Activated T-helper 2 cell treated with anti-CD3 and anti-CD28 coated beads, Interferon-gamma antibody, Interleukin-2, Interleukin-4, amounts not matched to agents 10 μg/mL and 5 μg/mL and 100 μg/mL, durations not matched to agents 14 hours and 24 hours and 36 hours (primary cell): ENCODE data around the gene UVRAG. TPM values are rescaled to one million over a fixed set of nuclear protein-coding genes. Genes with fewer than 3 reads are reported as not detected.

Experiments used
- DNase-seq: peaks from one replicate; pipeline ENCODE4 v3.0.0; 2021; ENCODE audit warnings: low spot score
- H3K27ac Mint-ChIP-seq: one replicate; pipeline ENCODE4 v1.8.0; 2021; ENCODE audit warnings: mixed read lengths
- H3K27me3 Mint-ChIP-seq: one replicate; pipeline ENCODE4 v1.8.0; 2021; ENCODE audit warnings: low read depth, mixed read lengths
- H3K36me3 Mint-ChIP-seq: one replicate; pipeline ENCODE4 v1.8.0; 2021; ENCODE audit warnings: low read depth, mixed read lengths
- H3K4me1 Mint-ChIP-seq: one replicate; pipeline ENCODE4 v1.8.0; 2021; ENCODE audit warnings: low read depth, mixed read lengths
- H3K4me3 Mint-ChIP-seq: one replicate; pipeline ENCODE4 v1.8.0; 2021; ENCODE audit warnings: low read depth, mild to moderate bottlenecking, moderate library complexity, mixed read lengths
- H3K9me3 Mint-ChIP-seq: one replicate; pipeline ENCODE4 v1.8.0; 2021; ENCODE audit warnings: mixed read lengths
- intact Hi-C: fragments of 100-400 bp; cut with micrococcal nuclease; formaldehyde crosslinking; loops from one replicate; pipeline ENCODE4 v1.15.1; 2023
- total RNA-seq: library from RNA; stranded (reverse); gene quantifications from 2 replicates; pipeline ENCODE4 v1.2.3, GENCODE V29; 2022

The UVRAG gene
- total RNA-seq, 1 donor from 2014 or later = 23.3 TPM

DNA sequence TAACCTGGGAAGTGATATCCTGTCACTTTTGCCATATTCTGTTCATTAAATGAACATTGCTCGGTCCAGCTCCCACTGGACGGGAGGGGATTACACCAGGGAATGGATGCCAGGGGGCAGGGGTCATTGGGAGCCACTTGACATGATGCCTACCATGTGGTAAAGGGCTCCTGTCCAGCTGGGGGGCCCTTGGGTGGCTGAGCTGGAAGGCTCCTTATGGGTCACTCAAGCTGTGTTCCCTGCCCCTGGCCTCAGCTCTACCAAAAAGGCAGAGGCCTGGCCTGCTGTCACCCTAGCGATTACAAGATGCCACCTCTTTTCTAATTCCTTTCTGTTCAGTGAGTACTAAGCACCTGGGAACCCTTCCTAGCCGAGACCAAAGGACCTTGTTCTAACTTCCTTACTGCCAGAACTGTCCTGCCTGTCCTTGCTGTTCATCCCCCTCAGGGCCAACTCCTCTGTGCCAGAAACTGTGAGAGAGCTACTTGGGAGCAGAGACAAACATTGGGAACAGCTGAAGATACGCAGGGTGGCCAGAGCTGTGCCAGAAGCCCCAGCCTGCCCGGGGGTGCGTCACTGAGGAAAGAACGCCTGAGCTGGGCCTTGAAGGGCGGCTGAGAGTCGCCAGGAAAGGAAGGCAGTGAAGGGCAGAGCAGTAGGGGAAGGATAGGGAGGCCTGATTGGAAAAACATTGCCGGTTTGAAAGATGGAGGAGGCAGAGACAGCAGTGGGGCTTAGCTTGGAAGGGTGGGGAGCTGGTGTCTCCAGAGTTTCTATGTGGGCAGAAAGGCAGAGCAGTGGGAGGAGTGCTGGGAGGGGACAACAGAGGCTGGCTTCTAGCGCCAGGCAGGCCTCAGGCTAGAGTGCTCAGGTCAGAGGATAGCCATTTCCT is 12.7 kb upstream of the UVRAG start:
- no peaks in the 10 kb centered on the region for H3K36me3 Mint-ChIP-seq

DNA sequence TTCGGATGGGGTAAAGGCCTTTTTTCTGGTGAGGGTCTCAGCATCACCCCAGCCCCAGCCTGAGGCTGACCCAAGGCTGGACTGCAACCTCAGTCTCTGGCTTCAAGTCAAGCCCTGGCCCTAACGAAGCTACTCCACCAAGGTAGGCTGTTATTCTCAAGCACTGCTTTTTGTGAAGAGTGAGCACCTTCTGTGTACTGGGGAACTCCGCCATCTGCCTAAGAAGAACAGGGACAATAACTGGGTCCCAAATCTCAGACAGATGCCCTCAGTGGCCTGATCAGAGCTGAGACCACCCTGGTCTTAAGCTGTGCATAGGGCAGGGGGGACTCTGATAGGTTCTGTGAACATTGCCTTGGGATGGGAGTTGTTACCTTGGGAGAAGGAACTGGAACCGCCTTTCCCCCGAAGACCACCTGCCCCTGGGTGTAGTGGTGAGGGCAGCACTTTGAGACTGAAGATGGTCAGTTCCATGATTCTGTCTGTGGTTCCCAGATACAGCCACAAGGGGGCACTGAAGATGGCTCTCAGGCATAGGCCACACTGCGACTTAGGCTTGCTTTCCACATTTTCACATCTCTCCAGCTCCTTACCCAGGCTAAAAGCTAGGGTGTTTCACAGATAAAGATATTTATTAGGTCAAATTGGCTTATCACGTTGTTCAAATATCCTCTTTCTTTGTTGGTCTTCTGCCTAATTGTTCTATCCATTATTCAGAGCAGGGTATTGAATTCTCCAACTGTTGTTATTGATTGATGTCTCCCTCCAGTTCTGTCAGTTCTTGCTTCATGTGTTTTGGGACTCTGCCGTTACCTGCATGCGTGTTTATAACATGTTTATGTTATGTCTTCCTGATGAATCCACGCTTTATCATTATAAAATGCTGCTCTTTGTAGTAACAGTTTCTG is 11.8 kb upstream of the UVRAG start:
- DNase-seq = peak; percentile 52
- H3K27ac Mint-ChIP-seq = no peak overlapping the region
- intact Hi-C loops = loop anchor here (1.0 to 2.0 kb wide), 2 partner anchors 64 to 350 kb away; no protein-coding TSS in a partner anchor
- H3K36me3 Mint-ChIP-seq = no peaks in the 10 kb centered on the region
- peaks cover 22% of the 10 kb centered on the region for H3K4me1 Mint-ChIP-seq
- no peak overlapping the region for H3K4me3 Mint-ChIP-seq
- H3K27me3 Mint-ChIP-seq = peaks cover 4% of the 10 kb centered on the region
- H3K9me3 Mint-ChIP-seq = no peaks in the 10 kb centered on the region

More for the DNA sequence above, 12.7 kb upstream of the UVRAG start:
- intact Hi-C loops = loop anchor here (2.0 kb wide), 1 partner anchor 351 kb away; no protein-coding TSS in a partner anchor
- H3K4me1 Mint-ChIP-seq = peaks cover 22% of the 10 kb centered on the region
- H3K4me3 Mint-ChIP-seq = no peak overlapping the region
- H3K27ac Mint-ChIP-seq = no peak overlapping the region
- DNase-seq = no peak
- H3K9me3 Mint-ChIP-seq = no peaks in the 10 kb centered on the region
- peaks cover 1% of the 10 kb centered on the region for H3K27me3 Mint-ChIP-seq

DNA sequence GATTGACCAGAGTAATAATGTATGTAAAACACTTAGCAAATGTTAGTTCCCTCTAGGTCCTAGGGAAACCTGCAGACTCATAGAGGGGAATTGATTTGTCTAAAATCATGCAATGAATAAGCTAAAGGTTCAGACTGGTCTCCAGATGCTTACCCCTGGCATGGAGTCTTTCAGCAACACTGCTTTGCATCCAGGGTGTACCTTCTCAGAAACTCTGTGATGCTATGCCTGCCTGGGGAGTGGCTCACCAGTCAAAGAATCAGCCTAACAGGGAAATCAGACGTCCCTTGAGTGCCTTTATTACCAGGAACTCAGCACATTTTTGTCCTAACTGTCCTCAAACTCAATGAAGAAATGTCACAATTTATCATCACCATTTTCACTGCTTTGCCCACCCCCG is 5.9 kb upstream of the UVRAG start:
- no peak for DNase-seq

DNA sequence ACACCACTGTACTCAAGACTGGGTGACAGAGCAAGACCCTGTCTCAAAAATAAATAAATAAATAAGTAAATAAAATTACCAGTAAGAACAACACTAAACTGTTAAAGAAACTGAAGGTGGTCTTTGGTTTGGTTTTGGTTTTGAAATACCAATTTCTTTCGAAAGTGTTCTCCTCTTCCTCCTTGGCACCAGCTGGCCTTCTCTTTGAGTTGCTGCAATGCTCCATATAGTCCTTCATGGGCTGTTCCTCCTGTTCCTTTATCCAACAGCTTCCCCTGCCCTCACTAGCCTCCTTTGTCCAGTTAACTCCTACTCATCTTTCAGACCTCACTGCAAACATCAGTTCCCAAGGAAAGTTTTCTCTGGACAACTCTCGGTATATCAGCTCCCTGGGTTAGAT is 5.0 kb upstream of the UVRAG start:
- Mint-ChIP-seq H3K36me3 (no peaks in the 10 kb centered on the region), H3K27me3 (peaks cover 6% of the 10 kb centered on the region), H3K9me3 (no peaks in the 10 kb centered on the region), H3K27ac (no peak overlapping the region), H3K4me1 (peaks cover 11% of the 10 kb centered on the region), H3K4me3 (no peak overlapping the region)
- intact Hi-C loops = loop anchor here (10.0 kb wide), 1 partner anchor 425 kb away; no protein-coding TSS in a partner anchor
- DNase-seq = no peak

More for the DNA sequence above, 5.9 kb upstream of the UVRAG start:
- no peak overlapping the region for H3K4me3 Mint-ChIP-seq
- no peaks in the 10 kb centered on the region for H3K9me3 Mint-ChIP-seq
- H3K4me1 Mint-ChIP-seq = peaks cover 9% of the 10 kb centered on the region
- intact Hi-C loops = no loop called here
- peaks cover 6% of the 10 kb centered on the region for H3K27me3 Mint-ChIP-seq
- no peaks in the 10 kb centered on the region for H3K36me3 Mint-ChIP-seq
- no peak overlapping the region for H3K27ac Mint-ChIP-seq

DNA sequence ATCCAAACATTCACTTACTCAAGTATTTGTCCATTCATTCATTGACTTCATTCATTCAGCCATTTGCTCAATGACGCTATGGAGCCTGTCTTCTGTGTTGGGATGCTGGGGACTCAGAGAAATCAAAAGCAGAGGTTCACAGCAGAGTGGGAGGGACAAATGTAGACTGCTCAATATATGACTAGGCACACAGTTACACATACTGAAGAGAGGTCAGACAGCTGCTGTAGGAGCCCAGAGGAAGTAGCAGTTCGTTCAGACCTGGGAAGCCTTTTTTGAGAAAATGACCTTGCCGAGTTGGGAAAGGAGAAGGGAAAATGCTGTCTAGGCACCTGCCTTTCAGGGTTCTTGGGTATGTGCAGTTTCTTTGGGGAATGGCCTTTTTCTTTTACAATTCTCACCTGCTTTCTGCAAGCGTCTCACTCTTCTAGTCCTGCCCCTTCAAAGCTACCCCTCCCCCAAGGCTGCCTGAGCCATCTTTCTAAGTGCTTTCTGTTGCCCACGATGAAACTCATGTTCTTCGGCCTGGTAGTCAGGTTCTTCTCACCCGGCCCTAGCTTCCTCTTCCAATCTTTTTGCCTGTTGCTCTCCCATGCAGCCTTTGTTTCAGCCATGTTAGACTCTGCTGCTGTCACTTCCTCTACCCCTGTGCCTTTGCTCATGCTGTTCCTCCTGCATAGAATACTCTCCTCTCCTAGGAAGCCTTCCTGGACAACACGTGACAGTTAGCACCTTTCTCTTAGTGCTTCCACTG is 4.2 kb upstream of the UVRAG start:
- no peaks in the 10 kb centered on the region for H3K9me3 Mint-ChIP-seq
- no peak overlapping the region for H3K27ac Mint-ChIP-seq
- H3K4me3 Mint-ChIP-seq = no peak overlapping the region
- no peaks in the 10 kb centered on the region for H3K36me3 Mint-ChIP-seq
- H3K4me1 Mint-ChIP-seq = peaks cover 11% of the 10 kb centered on the region
- no peak for DNase-seq
- intact Hi-C loops = loop anchor here (10.0 kb wide), 1 partner anchor 424 kb away; no protein-coding TSS in a partner anchor
- H3K27me3 Mint-ChIP-seq = peaks cover 6% of the 10 kb centered on the region

DNA sequence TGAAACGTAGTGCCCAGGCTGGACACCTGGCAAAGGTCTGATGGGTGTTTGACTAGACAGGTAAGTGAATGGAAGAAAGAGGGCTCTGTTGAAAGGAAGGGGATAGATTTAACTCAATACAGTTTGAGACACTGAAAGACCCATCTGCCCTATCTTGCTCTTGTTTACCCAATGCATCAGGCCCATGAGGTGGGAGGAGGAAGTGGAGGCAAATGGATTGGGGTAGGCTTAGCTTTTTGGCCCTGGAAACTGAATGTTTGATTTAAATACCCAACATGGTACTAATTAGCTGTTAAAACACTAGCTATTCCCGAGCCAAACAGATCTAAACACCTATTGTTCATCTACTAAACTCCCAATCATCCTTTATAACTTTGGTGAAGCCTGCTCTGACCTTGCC is 3.5 kb upstream of the UVRAG start:
- Mint-ChIP-seq H3K27ac (no peak overlapping the region), H3K36me3 (no peaks in the 10 kb centered on the region), H3K4me1 (peaks cover 11% of the 10 kb centered on the region), H3K4me3 (no peak overlapping the region), H3K27me3 (peaks cover 6% of the 10 kb centered on the region), H3K9me3 (no peaks in the 10 kb centered on the region)
- no peak for DNase-seq
- intact Hi-C loops = loop anchor here (10.0 kb wide), 1 partner anchor 423 kb away; no protein-coding TSS in a partner anchor

DNA sequence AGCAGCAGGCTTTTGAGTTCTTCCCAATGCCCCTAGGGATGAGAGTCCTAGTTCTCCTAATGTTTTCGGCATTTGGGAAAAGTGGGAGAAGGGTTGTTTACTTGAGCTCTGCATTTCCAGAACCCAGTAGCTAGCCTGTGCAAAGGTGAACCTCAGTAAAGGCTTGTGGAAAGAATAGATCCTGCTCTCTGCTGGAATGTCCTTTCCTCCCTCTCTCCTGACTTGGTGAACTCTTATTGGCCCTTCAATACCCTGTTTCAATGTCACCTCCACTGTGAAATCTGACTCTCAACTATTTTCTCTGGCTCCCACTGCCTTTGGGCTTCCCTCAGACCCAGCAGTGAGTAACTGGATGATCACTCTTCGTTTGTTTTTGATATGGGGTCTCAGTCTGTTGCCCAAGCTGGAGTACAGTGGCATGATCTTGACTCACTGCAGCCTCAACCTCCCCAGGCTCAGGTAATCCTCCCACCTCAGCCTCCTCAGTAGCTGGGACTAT is 2.4 kb upstream of the UVRAG start:
- H3K4me1 Mint-ChIP-seq = peaks cover 11% of the 10 kb centered on the region
- no peak for DNase-seq
- H3K36me3 Mint-ChIP-seq = no peaks in the 10 kb centered on the region
- intact Hi-C loops = loop anchor here (10.0 kb wide), 1 partner anchor 422 kb away; no protein-coding TSS in a partner anchor
- H3K9me3 Mint-ChIP-seq = no peaks in the 10 kb centered on the region
- H3K4me3 Mint-ChIP-seq = no peak overlapping the region
- peaks cover 2% of the 10 kb centered on the region for H3K27me3 Mint-ChIP-seq
- H3K27ac Mint-ChIP-seq = no peak overlapping the region

DNA sequence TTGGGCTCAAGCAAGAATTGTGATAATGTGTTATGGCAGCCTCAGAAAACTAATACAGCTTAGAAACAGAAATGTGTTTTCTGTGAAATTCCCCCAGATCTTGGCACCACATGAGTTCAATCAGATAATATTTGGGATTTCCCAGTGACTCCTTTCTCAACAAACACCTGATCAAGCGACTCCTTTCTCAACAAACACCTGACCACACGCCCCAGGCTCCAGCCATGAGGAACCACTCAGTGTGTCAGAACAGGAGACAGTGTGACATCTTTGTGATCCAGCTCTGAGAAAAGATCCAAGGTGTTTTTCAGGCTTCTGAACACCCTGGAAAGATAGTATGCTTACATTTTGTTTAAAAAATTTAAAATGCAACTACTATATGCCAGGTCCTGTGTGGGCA is 1.9 kb upstream of the UVRAG start:
- peaks cover 13% of the 10 kb centered on the region for H3K4me1 Mint-ChIP-seq
- H3K9me3 Mint-ChIP-seq = no peaks in the 10 kb centered on the region
- peak overlapping the region; percentile 34 for H3K27ac Mint-ChIP-seq
- H3K4me3 Mint-ChIP-seq = no peak overlapping the region
- peaks cover 2% of the 10 kb centered on the region for H3K27me3 Mint-ChIP-seq
- no peak for DNase-seq
- intact Hi-C loops = loop anchor here (10.0 kb wide), 1 partner anchor 422 kb away; no protein-coding TSS in a partner anchor
- H3K36me3 Mint-ChIP-seq = no peaks in the 10 kb centered on the region

DNA sequence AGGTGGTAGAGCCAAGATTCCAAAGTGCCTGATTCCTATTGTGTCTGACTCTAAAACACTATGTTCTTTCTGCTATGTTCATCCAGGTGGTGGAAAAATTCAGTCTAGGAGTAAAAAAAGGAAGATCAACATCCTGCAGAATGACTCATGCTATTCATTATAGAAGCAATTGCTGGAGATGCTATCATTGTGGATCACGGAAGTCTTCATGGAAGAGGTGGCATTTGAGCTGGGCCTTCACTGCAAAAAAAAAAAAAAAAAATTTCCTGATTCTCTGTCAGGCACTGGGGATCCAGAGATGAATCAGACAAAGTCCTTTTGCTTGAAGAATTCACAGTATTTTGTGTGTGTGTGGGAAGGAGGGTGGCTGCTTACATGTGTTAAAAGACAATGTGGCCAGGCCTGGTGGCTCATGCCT is 1.4 kb upstream of the UVRAG start:
- no peaks in the 10 kb centered on the region for H3K9me3 Mint-ChIP-seq
- no peaks in the 10 kb centered on the region for H3K36me3 Mint-ChIP-seq
- DNase-seq = no peak
- intact Hi-C loops = loop anchor here (2.0 to 10.0 kb wide), 2 partner anchors 45 to 421 kb away; partner anchors contain the start of gene DGAT2
- no peak overlapping the region for H3K4me3 Mint-ChIP-seq
- H3K4me1 Mint-ChIP-seq = peaks cover 13% of the 10 kb centered on the region
- peak overlapping the region; percentile 34 for H3K27ac Mint-ChIP-seq
- peaks cover 2% of the 10 kb centered on the region for H3K27me3 Mint-ChIP-seq

DNA sequence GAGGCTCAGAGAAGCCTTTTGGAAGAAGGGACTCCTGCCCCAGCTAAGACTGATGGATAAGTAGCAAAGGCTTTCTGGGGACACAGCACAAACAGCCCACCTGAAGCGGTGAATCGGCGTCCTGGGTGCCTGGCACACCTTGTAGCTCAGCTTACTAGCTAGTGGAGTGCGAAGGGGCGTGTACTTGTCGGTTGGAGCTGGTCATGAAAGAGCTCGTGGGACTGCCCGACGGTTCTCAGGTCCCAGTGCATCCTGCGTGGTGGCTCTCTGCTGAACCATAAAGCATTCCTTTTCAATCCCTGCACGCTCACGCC is 690 bp upstream of the UVRAG start:
- Mint-ChIP-seq H3K4me1 (peaks cover 13% of the 10 kb centered on the region), H3K36me3 (no peaks in the 10 kb centered on the region), H3K4me3 (no peak overlapping the region), H3K27ac (peak overlapping the region; percentile 92), H3K27me3 (peaks cover 2% of the 10 kb centered on the region), H3K9me3 (no peaks in the 10 kb centered on the region)
- DNase-seq = no peak
- intact Hi-C loops = loop anchor here (2.0 to 10.0 kb wide), 2 partner anchors 46 to 420 kb away; partner anchors contain the start of gene DGAT2

DNA sequence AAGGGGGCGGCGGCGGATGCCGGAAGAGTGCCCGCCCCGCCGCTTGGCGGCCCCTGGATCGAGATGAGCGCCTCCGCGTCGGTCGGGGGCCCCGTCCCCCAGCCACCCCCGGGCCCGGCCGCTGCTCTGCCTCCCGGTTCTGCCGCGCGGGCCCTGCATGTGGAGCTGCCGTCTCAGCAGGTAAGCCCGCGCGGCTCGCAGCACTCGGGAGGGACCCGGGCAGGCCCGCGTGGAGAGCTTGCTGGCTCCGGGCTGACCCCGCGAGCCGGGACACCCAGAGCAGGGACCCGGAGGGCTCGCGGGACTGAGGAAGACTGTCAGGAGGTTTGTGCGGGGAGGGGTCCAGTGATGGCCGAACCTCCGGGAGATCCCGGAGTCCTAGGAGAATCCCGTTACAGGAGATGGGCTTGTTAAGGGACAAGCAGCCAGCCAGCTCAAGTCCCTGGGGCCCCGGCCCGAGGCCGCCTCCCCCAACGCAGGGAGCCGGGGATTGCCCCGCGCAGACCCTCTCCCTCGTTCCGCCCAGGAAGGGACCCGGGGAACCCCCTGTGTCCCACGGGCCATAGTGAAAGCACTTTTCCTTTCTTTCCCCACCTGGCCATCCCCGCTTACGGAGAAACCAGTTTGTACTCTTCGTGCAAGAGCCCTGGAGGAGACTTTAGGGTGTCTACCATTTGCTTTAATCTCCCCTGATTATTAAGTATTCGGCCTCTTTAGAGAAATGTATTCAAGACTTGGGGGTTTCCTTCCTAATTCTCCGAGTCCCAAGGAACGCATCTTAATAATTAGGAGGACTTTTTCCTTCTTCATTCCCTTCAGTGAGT is 547 bp downstream of the UVRAG start:
- Mint-ChIP-seq H3K9me3 (no peaks in the 10 kb centered on the region), H3K27me3 (no peaks in the 10 kb centered on the region), H3K36me3 (no peaks in the 10 kb centered on the region), H3K27ac (peak overlapping the region; percentile 92), H3K4me1 (peaks cover 13% of the 10 kb centered on the region), H3K4me3 (no peak overlapping the region)
- intact Hi-C loops = loop anchor here (2.0 to 10.0 kb wide), 3 partner anchors 47 to 419 kb away; partner anchors contain the start of gene DGAT2
- peak; percentile 48 for DNase-seq
